T1000 (cell line): Measurements from ENCODE around the gene RMND5A.

Experiments
- DNase-seq: peaks from one replicate; lab custom pipeline; 2025; ENCODE audit warnings: mixed read lengths; lab: John Stamatoyannopoulos, UW

RMND5A gene

DNA sequence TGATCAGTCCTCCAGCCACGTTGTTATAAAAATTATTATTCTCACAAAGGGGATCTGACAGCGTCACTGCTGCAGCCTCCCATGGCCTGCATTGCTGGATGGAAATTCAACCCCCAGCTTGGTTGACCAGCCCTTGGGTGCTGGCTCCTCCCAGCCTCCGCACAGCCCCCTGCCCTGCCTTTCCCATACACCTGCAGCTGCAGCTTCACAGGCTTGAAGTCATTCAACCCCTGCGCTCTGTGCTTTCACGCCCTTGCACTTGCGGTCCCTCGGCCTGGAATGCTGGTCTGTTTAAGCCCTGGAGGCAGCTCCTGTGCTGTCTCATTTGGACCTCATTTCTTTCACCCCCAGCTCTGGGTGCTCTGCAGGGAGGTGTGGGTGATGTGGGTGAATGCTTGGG is 71.5 kb downstream of the RMND5A start:
- DNase-seq: no peak

DNA sequence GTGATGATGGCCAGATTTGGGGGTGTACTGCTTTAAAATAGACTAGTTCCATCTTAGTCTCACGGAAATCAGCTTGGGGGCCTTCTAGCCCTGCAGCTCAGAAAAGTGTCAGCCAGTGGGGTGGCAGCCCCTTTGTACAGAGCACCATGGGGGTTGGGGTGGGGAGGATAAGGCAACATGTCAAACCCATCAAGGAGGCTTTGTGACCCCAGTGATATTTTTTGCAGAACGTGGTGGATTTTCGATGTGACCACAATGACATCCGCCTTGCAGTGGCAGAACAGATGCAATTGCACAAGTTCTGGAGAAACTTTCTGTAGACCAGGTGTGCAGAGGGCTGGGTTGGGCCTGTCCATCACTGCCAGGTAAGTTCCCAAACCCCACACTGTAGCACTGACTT is 73.7 kb downstream of the RMND5A start:
- no peak for DNase-seq

GRCh38 chr2:86794861-86795260 is 74.8 kb downstream of the RMND5A start:
- no peak for DNase-seq

- DNase-seq: no peak
Observed at GRCh38 chr2:86800856-86801567, 80.9 kb downstream of the RMND5A start.

DNA sequence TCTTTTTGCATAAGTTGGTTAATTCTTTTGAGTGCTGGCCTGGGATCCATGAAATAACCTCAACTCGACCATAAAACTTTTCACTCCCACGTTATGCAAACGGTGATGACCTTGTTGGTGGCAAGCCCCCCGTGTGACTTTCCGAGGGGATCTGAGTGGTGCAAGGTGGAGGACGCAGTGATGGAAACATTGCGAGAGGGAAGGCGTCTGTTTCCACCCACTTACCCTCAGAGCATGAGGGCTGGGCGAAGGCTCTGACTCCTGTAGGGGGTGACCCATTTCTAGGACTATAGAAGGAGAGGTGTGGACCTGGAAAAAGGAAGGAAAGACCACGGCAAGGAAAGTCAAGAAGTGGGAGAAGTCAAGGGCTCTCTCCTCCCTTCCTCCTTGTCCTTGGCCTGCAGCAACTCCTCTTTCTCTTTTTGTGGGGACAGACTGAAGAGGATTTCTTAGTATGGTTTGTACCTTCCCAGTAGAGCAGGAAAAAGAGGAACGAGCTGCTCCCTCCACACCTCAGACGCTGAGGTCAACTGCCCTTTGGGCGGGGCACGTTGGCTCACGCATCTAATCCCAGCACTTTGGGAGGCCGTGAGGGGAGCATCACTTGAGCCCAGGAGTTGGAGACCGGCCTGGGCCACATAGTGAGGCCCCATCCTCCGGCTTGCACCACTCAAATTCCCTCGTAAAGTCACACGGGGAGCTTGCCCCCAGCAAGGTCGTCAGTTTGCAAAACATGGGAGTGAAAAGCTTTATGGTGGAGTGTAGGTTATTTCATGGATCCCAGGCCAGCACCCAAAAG is 86.2 kb downstream of the RMND5A start:
- DNase-seq: no peak

DNA sequence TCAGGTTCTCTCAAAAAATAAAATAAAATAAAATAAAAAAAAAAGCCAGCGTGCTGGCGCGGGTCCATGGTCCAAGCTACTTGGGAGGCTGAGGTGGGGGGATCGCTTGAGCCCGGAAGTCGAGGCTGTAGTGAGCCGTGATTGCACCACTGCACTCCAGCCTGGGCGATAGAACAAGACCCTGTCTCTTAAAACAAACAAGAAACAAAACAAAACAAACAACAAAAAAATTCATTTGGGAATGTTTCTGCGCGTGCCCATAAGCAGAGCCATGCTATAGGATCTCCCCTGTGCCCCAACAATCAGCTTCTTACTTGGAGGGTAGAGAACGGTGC is 87.0 kb downstream of the RMND5A start:
- no peak for DNase-seq

GRCh38 chr2:86807468-86808275 is 87.6 kb downstream of the RMND5A start:
- DNase-seq: no peak

DNA sequence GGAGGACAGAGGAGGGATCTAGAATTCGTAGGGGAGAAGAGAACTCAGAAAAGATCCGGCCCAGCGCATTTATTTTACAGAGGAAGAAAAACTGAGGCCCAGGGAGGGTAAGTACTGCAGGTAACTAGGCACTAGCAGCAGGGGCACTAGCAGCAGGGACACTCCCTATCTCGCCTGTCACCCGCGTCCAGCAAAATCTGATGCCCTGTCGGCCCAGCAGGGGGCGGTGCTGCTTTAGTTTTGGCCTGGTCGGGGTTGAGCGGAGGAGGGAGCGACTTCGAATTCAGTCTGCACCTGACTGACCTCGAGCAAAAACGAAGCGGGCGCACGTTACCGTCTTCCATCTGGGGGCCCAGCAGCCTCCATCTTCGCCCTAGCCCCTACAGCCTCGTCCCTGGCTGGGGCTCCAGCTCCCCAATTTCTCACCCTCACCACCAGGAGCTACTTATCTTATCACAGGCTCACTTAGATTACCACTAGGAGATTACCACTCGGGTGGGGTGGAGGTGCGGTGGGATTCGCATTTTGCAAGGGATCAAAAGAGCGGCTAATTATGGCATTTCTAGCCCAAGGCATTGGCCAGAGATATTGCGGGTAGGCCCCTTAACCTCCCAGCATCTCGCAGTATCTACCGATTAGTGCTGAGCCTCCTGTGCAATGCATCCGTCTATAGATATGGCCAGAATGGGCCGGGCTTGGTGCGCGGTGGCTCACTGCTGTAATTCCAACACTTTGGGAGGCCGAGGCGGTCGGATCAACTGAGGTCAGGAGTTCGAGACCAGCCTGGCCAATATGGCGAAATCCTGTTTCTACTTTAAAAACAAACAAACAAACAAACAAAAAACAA is 88.4 kb downstream of the RMND5A start:
- DNase-seq: peak; percentile 64

DNA sequence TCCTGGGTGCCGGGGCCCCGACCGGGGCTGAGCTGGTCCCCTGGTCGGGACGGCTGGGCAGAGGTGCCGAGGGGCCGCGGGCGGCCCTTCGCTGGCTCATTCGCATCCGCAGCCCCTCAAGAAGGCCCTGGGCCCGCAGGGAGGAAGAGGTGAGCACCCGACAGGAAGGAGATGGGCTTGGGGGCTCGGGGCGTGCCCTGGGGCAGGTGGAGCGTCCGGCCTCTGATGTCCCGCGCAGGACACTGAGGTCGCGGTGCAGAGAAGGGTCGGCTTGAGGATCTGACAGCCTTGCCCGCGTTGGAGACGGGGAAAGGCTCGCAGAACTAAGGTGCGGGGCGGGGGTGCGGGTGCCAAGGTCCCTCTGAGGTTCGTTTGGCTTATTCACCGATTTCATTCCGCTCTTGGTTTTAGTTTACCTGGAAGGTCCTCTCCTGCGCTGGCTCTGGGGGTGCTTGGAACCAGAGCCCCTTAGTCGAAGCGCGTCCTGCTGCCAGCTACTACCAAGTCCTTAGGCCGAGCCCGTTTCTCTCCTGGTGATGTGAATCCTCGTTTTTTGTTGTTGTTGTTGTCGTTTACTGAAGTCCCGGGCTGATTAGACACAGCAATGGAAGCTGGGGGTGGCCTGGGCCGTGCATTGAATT is 89.5 kb downstream of the RMND5A start:
- DNase-seq: no peak

GRCh38 chr2:86815611-86816010 is 95.5 kb downstream of the RMND5A start:
- DNase-seq: no peak

GRCh38 chr2:86818114-86818801 is 98.2 kb downstream of the RMND5A start:
- DNase-seq: no peak

- no peak for DNase-seq
Observed at GRCh38 chr2:86818957-86819356, 98.9 kb downstream of the RMND5A start.

DNA sequence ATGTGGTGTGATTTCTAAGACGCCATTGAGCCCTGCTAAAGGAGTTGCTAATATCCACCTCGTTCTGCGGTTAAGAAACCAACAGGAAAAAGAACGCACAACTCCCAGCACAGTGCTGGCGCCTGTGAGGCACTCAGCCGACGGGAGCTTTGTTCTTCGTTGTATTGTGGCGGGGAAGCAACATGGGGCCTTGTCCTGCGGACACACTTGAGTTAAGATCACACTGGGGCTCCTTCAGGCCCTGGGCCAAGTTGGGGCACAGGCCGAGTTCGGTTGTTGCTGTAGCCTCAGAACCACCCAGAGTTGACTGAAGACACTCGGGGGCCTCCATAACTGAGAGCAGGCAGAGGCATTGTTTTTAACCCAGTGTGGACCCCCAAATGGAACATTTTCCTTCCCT is 101.2 kb downstream of the RMND5A start:
- no peak for DNase-seq

DNA sequence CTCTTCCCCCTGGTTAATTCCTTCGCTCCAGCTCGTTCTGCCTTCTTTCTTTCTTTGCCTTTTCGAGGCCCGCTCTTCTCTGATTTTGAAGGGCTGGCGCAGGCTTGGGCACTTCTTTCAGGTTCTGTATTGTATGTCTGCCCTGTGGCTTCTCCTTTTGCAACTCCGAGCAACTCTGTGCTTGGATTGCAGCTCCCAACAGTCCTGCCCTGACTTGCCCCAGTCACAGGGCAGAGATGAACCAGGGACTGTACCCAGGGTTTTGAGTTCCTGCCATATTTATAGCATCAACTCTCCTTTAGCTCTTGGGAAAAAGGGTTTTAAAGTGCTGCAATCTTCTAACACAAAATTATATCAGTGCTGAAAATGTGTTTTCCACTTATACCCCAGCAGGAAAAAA is 101.8 kb downstream of the RMND5A start:
- no peak for DNase-seq

- no peak for DNase-seq
Observed at GRCh38 chr2:86822668-86823345, 102.7 kb downstream of the RMND5A start.

DNA sequence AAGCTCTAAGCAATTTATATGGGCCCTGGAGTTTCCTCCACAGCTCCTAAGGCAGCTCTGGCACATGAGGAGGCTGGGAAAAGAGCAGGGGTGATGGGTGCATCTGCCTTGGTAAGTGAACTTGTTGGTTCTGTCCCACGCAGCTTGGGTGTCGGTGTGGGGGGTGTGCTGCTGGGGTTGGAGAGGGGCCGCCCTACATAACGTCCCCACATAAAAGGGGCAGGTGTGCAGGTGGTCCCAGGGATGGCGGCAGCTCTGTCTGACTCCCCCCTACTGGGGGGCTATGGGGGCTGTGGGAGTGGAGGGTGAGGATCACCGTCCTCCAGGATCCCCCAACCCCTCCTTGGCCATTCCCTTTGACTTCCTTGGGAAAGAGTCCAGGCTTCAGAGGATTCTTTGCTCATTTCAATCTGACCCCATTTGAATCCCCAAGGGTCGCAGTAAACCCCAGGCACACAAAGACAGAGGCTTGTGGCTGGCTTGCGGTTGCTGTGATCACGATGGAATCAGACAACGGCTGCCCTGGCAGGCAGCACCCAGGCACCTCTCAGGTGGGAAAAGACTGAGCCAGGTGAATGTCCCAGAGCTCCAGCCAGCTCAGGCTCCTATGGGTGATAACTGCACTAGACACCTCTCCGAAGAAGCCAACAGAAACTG is 105.1 kb downstream of the RMND5A start:
- no peak for DNase-seq

- no peak for DNase-seq
Observed at GRCh38 chr2:86825693-86826381, 105.7 kb downstream of the RMND5A start.

- no peak for DNase-seq
Observed at GRCh38 chr2:86826951-86827350, 106.9 kb downstream of the RMND5A start.
